ENCODE results near the gene HIC1. TPM values are rescaled to one million over a fixed set of nuclear protein-coding genes. Genes with fewer than 3 reads are reported as not detected.
A peak's percentile ranks its signal among the peaks of the same experiment; 100 is the strongest.

HIC1 gene
- total RNA-seq, 1 experiment from 2014 or later, result 0.59 TPM

DNA sequence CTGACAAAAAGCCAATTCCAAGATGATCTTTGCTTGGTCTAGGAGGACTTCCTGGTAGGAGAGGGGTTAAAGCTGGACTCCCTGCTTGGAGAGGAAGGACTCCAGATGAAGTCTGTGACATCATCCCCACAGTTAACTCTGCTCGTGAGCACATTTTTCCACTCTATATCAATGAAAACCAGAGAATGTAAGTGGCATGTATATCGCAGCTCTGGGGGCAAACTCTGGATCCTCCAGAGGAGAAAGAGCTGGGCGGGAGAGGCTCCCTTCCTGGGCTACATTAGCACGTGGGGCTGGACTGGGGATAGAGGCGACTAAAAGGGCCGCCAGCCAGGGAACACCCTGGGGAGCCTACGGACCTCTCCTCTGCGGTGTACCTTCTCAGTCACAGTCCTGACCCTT, 34.1 kb downstream of the HIC1 start:
- H3K27me3 ChIP-seq (replicated peaks; ENCODE audit: control insufficient read depth, insufficient read depth, low read length), result no peaks in the 10 kb centered on the region
- 0 out of 2 replicates have a peak, but pooled peaks cover 5% of the 10 kb centered on the region for H3K36me3 ChIP-seq (ENCODE audit: control insufficient read depth, insufficient read depth, low read length)
- POLR2A ChIA-PET, result no interaction called here
- intact Hi-C loops (cut with micrococcal nuclease; ENCODE audit: unreplicated experiment), result no loop called here
- Mint-ChIP-seq H3K9me3 (ENCODE audit: unreplicated experiment) (no peaks in the 10 kb centered on the region), H3K27me3 (ENCODE audit: insufficient read depth, unreplicated experiment) (no peaks in the 10 kb centered on the region), H3K4me3 (ENCODE audit: unreplicated experiment) (no peak overlapping the region), H3K36me3 (ENCODE audit: insufficient read depth, unreplicated experiment) (peaks cover 17% of the 10 kb centered on the region), H3K4me1 (ENCODE audit: low read depth, unreplicated experiment) (peaks cover 29% of the 10 kb centered on the region), H3K27ac (ENCODE audit: unreplicated experiment) (no peak overlapping the region)
- CTCF ChIA-PET, result no interaction called here
- no peak for DNase-seq
- BruUV-seq (replicated peaks), result no TSS peak
- H3K4me3 ChIP-seq (ENCODE audit: low read depth, low read length), result no peak overlapping the region
- no peaks in the 10 kb centered on the region for H3K9me3 ChIP-seq
- TF ChIP-seq, protein P1, sequence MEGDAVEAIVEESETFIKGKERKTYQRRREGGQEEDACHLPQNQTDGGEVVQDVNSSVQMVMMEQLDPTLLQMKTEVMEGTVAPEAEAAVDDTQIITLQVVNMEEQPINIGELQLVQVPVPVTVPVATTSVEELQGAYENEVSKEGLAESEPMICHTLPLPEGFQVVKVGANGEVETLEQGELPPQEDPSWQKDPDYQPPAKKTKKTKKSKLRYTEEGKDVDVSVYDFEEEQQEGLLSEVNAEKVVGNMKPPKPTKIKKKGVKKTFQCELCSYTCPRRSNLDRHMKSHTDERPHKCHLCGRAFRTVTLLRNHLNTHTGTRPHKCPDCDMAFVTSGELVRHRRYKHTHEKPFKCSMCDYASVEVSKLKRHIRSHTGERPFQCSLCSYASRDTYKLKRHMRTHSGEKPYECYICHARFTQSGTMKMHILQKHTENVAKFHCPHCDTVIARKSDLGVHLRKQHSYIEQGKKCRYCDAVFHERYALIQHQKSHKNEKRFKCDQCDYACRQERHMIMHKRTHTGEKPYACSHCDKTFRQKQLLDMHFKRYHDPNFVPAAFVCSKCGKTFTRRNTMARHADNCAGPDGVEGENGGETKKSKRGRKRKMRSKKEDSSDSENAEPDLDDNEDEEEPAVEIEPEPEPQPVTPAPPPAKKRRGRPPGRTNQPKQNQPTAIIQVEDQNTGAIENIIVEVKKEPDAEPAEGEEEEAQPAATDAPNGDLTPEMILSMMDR (IDR thresholded peaks at IDR 0.05; ENCODE audit: insufficient read depth in 1 of 2, low read depth in 1 of 2, low read length in 1 of 2, severe bottlenecking in 1 of 2, unreplicated experiment in 1 of 2), result no peak
- H3K4me1 ChIP-seq, result peaks cover 9% of the 10 kb centered on the region

DNA sequence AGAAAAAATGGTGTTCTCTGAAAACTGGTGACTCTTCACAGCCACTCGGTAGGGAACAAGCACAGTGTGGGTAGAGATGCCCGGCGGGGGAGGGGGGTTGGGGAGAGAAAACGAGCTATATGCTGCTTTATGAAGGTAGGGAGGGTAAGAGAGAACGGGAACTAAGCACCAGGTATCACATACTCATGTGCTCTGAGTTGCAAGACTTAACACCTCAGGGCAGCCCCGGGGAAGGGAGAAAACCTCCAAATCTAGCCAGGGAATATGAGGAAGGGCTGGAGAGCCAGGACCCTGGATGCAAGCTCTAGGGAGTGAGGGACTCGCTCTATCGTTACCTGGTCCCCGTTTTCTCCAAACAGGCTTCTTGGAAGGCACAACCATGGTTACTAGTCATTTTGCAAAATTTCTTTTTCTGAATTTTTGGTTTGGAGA, 35.3 kb downstream of the HIC1 start:
- DNase-seq, result no peak
- TF ChIP-seq, protein P1 (IDR thresholded peaks at IDR 0.05; ENCODE audit: insufficient read depth in 1 of 2, low read depth in 1 of 2, low read length in 1 of 2, severe bottlenecking in 1 of 2, unreplicated experiment in 1 of 2), result no peak
- no peaks in the 10 kb centered on the region for H3K9me3 ChIP-seq
- no peak overlapping the region for H3K4me3 Mint-ChIP-seq (ENCODE audit: unreplicated experiment)
- H3K36me3 Mint-ChIP-seq (ENCODE audit: insufficient read depth, unreplicated experiment), result peaks cover 17% of the 10 kb centered on the region
- no peaks in the 10 kb centered on the region for H3K4me1 ChIP-seq
- H3K9me3 Mint-ChIP-seq (ENCODE audit: unreplicated experiment), result no peaks in the 10 kb centered on the region
- ChIA-PET POLR2A (no interaction called here), CTCF (interaction anchor here (0.6 kb wide), 1 partner anchor 143 kb away, joined by 4 read pairs; no protein-coding TSS in a partner anchor)
- H3K4me3 ChIP-seq (ENCODE audit: low read depth, low read length), result no peak overlapping the region
- no peak overlapping the region for H3K27ac Mint-ChIP-seq (ENCODE audit: unreplicated experiment)
- H3K36me3 ChIP-seq (ENCODE audit: control insufficient read depth, insufficient read depth, low read length), result 0 out of 2 replicates have a peak, but pooled peaks cover 5% of the 10 kb centered on the region
- no TSS peak for BruUV-seq (replicated peaks)
- no peaks in the 10 kb centered on the region for H3K27me3 Mint-ChIP-seq (ENCODE audit: insufficient read depth, unreplicated experiment)
- no peaks in the 10 kb centered on the region for H3K27me3 ChIP-seq (replicated peaks; ENCODE audit: control insufficient read depth, insufficient read depth, low read length)
- H3K4me1 Mint-ChIP-seq (ENCODE audit: low read depth, unreplicated experiment), result peaks cover 17% of the 10 kb centered on the region
- intact Hi-C loops (cut with micrococcal nuclease; ENCODE audit: unreplicated experiment), result loop anchor here (10.0 kb wide), 1 partner anchor 155 kb away; no protein-coding TSS in a partner anchor

DNA sequence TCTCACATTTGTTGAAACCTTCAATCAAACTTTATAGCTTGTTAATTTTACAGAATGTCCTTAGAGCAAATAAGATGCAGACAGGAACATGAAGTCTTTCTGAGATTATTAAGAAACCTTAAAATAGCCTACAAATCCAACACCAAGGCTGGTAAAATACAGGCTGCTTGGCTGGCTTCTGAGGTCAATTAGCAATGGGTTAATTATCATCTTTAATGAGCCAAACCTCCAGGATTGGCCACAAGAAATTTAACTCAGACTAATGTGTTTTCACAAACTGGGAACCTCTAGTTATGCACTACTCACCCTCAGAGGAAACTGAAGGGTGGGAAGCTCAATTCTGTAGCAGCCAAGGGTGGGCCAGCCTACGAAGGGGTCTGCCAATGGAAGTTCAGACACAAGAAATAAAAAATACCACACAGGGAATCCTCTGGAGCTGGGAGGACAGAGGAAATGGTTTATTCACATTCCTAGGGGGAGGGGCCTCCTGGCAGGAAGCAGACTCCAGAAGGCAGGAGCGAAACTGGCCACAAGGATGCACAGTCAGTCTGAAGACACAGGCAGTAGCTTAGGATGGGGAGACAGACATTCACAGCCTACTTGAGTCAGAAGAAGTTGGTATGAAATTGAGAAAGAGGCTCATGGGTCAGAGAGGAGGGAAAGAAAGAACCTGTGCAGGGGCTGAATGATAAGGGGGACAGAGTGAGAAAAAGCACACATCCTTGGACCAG, 36.1 kb downstream of the HIC1 start:
- Mint-ChIP-seq H3K4me1 (ENCODE audit: low read depth, unreplicated experiment) (peaks cover 12% of the 10 kb centered on the region), H3K36me3 (ENCODE audit: insufficient read depth, unreplicated experiment) (peaks cover 13% of the 10 kb centered on the region), H3K27ac (ENCODE audit: unreplicated experiment) (no peak overlapping the region), H3K27me3 (ENCODE audit: insufficient read depth, unreplicated experiment) (no peaks in the 10 kb centered on the region), H3K4me3 (ENCODE audit: unreplicated experiment) (no peak overlapping the region), H3K9me3 (ENCODE audit: unreplicated experiment) (no peaks in the 10 kb centered on the region)
- CTCF ChIA-PET, result interaction anchor here (0.6 kb wide), 1 partner anchor 143 kb away, joined by 4 read pairs; no protein-coding TSS in a partner anchor
- TF ChIP-seq, protein P1 (IDR thresholded peaks at IDR 0.05; ENCODE audit: insufficient read depth in 1 of 2, low read depth in 1 of 2, low read length in 1 of 2, severe bottlenecking in 1 of 2, unreplicated experiment in 1 of 2), result peak in 1 of 2 experiments; percentile 14
- intact Hi-C loops (cut with micrococcal nuclease; ENCODE audit: unreplicated experiment), result loop anchor here (10.0 kb wide), 1 partner anchor 154 kb away; no protein-coding TSS in a partner anchor
- Histone ChIP-seq H3K4me1 (no peaks in the 10 kb centered on the region), H3K36me3 (ENCODE audit: control insufficient read depth, insufficient read depth, low read length) (0 out of 2 replicates have a peak, but pooled peaks cover 2% of the 10 kb centered on the region), H3K9me3 (no peaks in the 10 kb centered on the region), H3K4me3 (ENCODE audit: low read depth, low read length) (no peak overlapping the region), H3K27me3 (replicated peaks; ENCODE audit: control insufficient read depth, insufficient read depth, low read length) (no peaks in the 10 kb centered on the region)
- POLR2A ChIA-PET, result no interaction called here
- DNase-seq, result no peak
- BruUV-seq (replicated peaks), result no TSS peak

All from Caco-2 (cell line).